ENCODE data around the gene EID3. TPM values are rescaled to one million over a fixed set of nuclear protein-coding genes. Genes with fewer than 3 reads are reported as not detected.
A peak's percentile ranks its signal among the peaks of the same experiment; 100 is the strongest.

Gene EID3
- polyA plus RNA-seq, 2 of the 4 experiments (the other 2 are of a cell fraction), result 6.8 to 12.2 TPM

DNA sequence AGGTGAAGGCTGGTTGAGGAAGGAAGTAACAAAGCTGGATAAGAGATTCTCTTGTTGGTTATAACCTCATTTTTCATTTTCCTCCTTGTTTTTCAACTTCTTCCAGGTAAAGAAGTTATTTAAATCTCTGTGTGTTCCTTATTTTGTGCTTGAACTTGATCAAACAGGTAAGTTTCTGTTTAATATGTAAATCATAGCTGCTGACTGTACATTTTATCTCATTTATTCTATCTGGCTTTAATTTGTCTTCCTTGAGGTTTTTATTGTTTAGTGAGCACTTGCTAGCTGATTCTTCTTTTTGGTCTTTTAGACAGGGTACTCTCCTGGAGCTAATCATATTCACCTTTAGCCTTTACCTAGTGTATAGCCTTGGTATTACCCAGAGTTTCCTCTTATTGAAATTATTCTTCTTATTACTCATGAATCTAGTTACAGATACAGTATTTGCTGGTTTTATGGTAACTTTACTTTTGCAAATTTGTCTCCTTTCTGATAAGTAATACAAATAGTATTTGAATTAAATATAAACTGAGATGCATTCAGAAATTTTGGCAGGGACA is 45.5 kb upstream of the EID3 start:
- Histone ChIP-seq H3K4me2 (no peak overlapping the region), H3K4me3 (no peak overlapping the region), H3K9me3 (no peaks in the 10 kb centered on the region), H3K4me1 (peaks cover 28% of the 10 kb centered on the region), H3K27ac (peak overlapping the region; percentile 30 to 57; a peak in 3 of 6 replicates)
- ChIA-PET CTCF (interaction anchor here (0.6 to 1.5 kb wide), 6 partner anchors 9 to 38 kb away, joined by 3 to 5 read pairs (median 3); no protein-coding TSS in a partner anchor), POLR2A (interaction anchor here (0.6 to 1.4 kb wide), 2 partner anchors 37 to 52 kb away, joined by 4 to 6 read pairs; no protein-coding TSS in a partner anchor)
- DNase-seq (ENCODE audit: low read depth in 1 of 2, low spot score in 1 of 2) (no peak), ATAC-seq (no peak), FAIRE-seq (no peak)
- TF ChIP-seq BHLHE40 (IDR thresholded peaks at IDR 0.05; ENCODE audit: low read depth, low read length) (no peak), MAFK (IDR thresholded peaks at IDR 0.05; ENCODE audit: partially characterized antibody) (peak; percentile 60), EHMT2 (IDR thresholded peaks at IDR 0.05; ENCODE audit: low read depth) (no peak)

DNA sequence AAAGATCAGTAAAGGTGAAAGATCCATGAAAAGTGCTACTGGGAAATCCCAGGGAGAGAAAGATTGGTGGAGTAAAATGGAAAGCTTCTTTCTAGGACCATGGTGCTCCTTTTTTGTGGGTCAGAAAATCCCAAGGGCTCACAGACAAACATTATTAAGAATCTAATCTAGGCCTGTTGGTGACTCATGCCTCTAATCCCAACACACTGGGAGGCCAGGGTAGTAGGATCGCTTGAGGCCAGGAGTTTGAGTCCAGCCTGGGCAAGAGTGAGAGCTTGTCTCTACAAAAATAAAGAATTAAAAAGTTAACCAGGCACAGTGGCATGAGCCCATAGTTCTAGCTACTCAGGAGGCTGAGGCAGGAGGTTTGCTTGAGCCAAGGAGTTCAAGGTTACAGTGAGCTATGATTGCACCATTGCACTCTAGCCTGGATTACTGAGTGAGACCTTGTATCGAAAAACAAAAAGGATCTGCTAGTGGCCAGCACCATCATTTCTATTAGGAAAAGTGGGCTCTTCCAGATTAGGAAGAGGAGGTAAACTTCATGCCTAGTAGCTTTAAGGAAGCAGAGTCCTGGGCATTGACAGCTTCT is 45.0 kb upstream of the EID3 start:
- WGBS (ENCODE audit: missing lambda C conversion rate), result 77% methylated on average over 2 of the region's 2 CpGs

DNA sequence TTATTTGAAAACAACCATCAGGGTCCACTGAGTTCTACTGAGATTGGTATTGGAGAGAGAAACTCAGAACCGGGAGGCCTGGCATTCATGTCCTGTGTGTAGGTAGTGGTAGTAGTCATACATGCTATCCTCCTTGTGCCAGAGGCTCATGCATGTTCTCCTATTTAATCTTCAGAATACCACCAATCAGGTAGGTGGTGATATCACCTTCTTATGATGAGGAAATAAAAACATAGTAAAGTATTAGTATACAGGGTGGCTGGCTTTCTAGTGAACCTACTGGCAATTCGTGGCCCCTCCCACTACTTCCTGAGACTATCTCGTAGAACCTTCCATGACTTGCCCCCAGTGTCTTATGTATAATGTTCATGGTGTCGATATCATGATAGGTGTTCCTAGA is 40.5 kb upstream of the EID3 start:
- DNase-seq (ENCODE audit: low read depth in 1 of 2, low spot score in 1 of 2) (no peak), ATAC-seq (peak; percentile 46 to 49; a peak in 5 of 6 replicates), FAIRE-seq (no peak)
- Histone ChIP-seq H3K4me3 (no peak overlapping the region), H3K27ac (peak overlapping the region; percentile 61 to 74; a peak in 4 of 6 replicates), H3K9me3 (no peaks in the 10 kb centered on the region), H3K4me1 (peaks cover 24% of the 10 kb centered on the region), H3K4me2 (no peak overlapping the region; the same call in 2 of the 3 replicates)
- TF ChIP-seq, protein P1, sequence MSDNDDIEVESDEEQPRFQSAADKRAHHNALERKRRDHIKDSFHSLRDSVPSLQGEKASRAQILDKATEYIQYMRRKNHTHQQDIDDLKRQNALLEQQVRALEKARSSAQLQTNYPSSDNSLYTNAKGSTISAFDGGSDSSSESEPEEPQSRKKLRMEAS (IDR thresholded peaks at IDR 0.05), result no peak
- no peak for TF ChIP-seq EHF (CRISPR knock-in tag; IDR thresholded peaks at IDR 0.05)
- no peak for TF ChIP-seq RAD21 (conservative IDR thresholded peaks at IDR 0.05 in 1 of 2, IDR thresholded peaks at IDR 0.05 in 1 of 2)
- TF ChIP-seq KDM1A (IDR thresholded peaks at IDR 0.05; ENCODE audit: low read depth), result no peak
- TF ChIP-seq, protein P2, sequence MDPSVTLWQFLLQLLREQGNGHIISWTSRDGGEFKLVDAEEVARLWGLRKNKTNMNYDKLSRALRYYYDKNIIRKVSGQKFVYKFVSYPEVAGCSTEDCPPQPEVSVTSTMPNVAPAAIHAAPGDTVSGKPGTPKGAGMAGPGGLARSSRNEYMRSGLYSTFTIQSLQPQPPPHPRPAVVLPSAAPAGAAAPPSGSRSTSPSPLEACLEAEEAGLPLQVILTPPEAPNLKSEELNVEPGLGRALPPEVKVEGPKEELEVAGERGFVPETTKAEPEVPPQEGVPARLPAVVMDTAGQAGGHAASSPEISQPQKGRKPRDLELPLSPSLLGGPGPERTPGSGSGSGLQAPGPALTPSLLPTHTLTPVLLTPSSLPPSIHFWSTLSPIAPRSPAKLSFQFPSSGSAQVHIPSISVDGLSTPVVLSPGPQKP (IDR thresholded peaks at IDR 0.05; ENCODE audit: low read depth, low read length), result no peak
- TF ChIP-seq CBX2 (IDR thresholded peaks at IDR 0.05; ENCODE audit: borderline replicate concordance, low read depth), result no peak
- TF ChIP-seq, protein P3, sequence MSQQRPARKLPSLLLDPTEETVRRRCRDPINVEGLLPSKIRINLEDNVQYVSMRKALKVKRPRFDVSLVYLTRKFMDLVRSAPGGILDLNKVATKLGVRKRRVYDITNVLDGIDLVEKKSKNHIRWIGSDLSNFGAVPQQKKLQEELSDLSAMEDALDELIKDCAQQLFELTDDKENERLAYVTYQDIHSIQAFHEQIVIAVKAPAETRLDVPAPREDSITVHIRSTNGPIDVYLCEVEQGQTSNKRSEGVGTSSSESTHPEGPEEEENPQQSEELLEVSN (IDR thresholded peaks at IDR 0.05; ENCODE audit: borderline replicate concordance, low read depth), result no peak
- TF ChIP-seq, protein P4, sequence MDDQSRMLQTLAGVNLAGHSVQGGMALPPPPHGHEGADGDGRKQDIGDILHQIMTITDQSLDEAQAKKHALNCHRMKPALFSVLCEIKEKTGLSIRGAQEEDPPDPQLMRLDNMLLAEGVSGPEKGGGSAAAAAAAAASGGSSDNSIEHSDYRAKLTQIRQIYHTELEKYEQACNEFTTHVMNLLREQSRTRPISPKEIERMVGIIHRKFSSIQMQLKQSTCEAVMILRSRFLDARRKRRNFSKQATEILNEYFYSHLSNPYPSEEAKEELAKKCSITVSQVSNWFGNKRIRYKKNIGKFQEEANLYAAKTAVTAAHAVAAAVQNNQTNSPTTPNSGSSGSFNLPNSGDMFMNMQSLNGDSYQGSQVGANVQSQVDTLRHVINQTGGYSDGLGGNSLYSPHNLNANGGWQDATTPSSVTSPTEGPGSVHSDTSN (IDR thresholded peaks at IDR 0.05), result no peak
- TF ChIP-seq RCOR1 (IDR thresholded peaks at IDR 0.05; ENCODE audit: low read depth, low read length), result no peak
- TF ChIP-seq ZNF302 (CRISPR knock-in tag; IDR thresholded peaks at IDR 0.05), result no peak
- TF ChIP-seq, protein P5, sequence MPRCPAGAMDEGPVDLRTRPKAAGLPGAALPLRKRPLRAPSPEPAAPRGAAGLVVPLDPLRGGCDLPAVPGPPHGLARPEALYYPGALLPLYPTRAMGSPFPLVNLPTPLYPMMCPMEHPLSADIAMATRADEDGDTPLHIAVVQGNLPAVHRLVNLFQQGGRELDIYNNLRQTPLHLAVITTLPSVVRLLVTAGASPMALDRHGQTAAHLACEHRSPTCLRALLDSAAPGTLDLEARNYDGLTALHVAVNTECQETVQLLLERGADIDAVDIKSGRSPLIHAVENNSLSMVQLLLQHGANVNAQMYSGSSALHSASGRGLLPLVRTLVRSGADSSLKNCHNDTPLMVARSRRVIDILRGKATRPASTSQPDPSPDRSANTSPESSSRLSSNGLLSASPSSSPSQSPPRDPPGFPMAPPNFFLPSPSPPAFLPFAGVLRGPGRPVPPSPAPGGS (IDR thresholded peaks at IDR 0.05), result no peak
- TF ChIP-seq RNF2 (IDR thresholded peaks at IDR 0.05; ENCODE audit: borderline replicate concordance, low read depth), result no peak
- no peak for TF ChIP-seq RARB (CRISPR knock-in tag; IDR thresholded peaks at IDR 0.05)
- TF ChIP-seq KDM5A (IDR thresholded peaks at IDR 0.05), result no peak
- TF ChIP-seq CHD4 (IDR thresholded peaks at IDR 0.05; ENCODE audit: borderline replicate concordance), result no peak
- ChIA-PET CTCF (interaction anchor here (0.6 to 1.3 kb wide), 3 partner anchors 11 to 75 kb away, joined by 3 read pairs; no protein-coding TSS in a partner anchor), POLR2A (no interaction called here)
- WGBS (ENCODE audit: missing lambda C conversion rate), result 65% methylated on average over 4 of the region's 4 CpGs

More for the DNA sequence above, 45.0 kb upstream of the EID3 start:
- no peaks in the 10 kb centered on the region for H3K9me3 ChIP-seq
- H3K4me1 ChIP-seq, result peaks cover 34% of the 10 kb centered on the region
- H3K4me3 ChIP-seq, result no peak overlapping the region
- DNase-seq (ENCODE audit: low read depth in 1 of 2, low spot score in 1 of 2), result no peak
- H3K4me2 ChIP-seq, result no peak overlapping the region
- CTCF ChIA-PET, result interaction anchor here (0.6 to 1.5 kb wide), 6 partner anchors 8 to 38 kb away, joined by 3 to 5 read pairs (median 3); no protein-coding TSS in a partner anchor
- POLR2A ChIA-PET, result interaction anchor here (0.6 to 1.4 kb wide), 2 partner anchors 37 to 53 kb away, joined by 4 to 6 read pairs; no protein-coding TSS in a partner anchor
- TF ChIP-seq FOSL2 (IDR thresholded peaks at IDR 0.05), result no peak
- peak; percentile 5; the same call in 1 of the 2 replicates for TF ChIP-seq FOSL2 (CRISPR knock-in tag; IDR thresholded peaks at IDR 0.05)
- TF ChIP-seq HOXB13 (CRISPR knock-in tag; IDR thresholded peaks at IDR 0.05; ENCODE audit: low read depth), result no peak
- H3K27ac ChIP-seq, result peak overlapping the region; percentile 30 to 57; a peak in 4 of 6 replicates
- no peak for FAIRE-seq
- no peak for ATAC-seq
